Epidermal melanocyte (primary cell): ENCODE data around the gene RIMBP2.

Source experiments
- DNase-seq: peaks from one replicate; pipeline ENCODE4 v3.0.0; 2011; ENCODE audit warnings: low spot score; ENCODE audit not compliant: insufficient read length

Gene RIMBP2

DNA sequence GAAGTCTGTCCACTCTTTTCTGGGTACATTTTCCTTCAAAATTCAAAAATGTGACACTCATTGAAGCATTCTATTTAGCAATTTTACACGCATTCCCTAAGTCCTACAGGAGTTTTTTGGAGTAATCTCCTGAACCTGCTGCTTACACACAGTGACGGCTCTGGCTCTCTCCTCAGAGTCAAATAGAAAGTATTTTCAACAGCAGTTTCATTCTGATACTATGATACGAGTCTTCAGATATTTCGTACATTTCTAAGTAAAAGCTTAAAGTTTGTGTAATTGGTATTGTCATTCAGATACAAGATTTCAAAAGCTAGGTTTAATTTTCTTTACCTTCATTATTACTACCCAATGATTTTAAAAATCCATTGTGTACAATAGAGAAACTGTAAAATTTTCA, 342.0 kb downstream of the RIMBP2 start:
- no peak for DNase-seq

- no peak for DNase-seq
Measured at GRCh38 chr12:130372936-130373335, 343.2 kb downstream of the RIMBP2 start.

GRCh38 chr12:130371296-130371695, 344.8 kb downstream of the RIMBP2 start:
- DNase-seq = no peak

- DNase-seq = no peak
Measured at GRCh38 chr12:130369816-130370215, 346.3 kb downstream of the RIMBP2 start.

DNA sequence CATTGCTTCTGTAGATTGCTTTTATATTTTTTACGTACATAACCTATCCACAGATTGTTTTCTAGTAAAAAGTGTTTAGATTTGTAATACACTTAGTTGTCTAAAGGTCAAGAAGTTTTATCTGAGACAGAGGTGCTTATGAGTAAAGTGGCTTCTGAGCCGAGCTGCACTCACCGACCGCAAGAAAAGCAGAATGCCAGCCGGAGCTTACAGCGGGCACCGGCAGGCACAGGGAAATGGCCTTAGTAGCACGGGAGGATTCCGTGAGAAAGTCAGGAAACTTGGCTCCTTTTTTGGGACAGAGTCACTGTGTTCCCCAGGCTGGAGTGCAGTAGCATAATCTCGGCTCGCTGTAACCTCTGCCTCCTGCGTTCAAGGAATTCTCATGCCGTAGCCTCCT, 348.6 kb downstream of the RIMBP2 start:
- no peak for DNase-seq

DNA sequence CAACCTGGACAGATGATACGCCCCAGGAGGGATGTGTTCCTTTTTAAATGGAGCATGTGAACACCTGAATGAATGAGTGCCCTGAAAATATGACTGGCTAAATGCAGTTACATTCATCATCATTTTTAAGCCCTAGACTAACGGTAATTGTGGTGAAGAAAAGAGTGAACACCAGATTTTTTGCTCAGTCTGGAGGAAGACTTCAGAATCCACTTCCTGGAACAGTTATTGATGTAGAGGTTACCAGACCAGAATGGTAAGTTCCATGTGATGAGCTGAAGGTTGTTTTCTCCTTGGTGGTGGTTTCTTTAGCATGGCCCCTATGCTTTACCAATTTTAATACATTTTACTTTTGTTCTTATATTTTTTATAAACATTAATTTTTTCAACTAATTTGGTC, 349.1 kb downstream of the RIMBP2 start:
- no peak for DNase-seq

DNA sequence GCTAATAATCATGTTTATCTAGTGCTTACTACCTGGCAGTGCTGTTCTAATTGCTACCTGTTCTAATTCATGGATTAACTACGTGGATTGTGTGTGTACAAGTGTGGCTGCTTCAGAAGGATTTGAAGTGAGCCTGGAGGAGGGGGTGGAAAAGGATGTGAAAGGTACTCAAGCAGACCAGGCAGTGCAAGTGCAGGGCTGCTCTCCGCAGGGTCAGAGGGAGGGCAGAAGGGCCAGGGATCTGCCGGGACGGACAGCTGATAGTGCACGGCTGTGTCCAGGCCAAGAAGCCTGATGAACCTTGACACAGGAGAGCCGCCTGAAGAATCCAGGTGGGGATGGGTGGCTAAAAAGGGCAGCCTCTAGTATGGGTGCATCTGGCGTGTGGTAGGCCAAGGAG, 349.9 kb downstream of the RIMBP2 start:
- no peak for DNase-seq

DNA sequence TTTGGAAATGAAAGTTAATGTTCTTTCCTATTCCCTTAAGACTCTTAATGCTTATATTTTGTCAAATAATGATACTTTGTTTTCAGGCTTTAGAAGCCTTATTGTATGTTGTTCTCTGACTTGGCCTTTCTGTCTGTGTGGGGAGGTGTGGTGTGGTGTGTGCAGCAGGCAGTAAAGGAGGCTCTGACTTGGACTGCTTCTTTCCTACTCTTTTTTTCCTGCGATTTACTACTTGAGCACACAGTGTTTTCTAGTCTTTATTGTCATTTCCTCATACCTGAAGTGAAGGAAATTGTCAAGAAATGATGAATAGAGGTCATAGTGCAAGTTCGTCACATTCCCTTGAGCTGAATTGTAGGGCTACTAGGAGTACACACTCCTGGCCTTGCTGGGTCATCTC, 351.5 kb downstream of the RIMBP2 start:
- DNase-seq = no peak

GRCh38 chr12:130362060-130362459, 354.0 kb downstream of the RIMBP2 start:
- no peak for DNase-seq

DNA sequence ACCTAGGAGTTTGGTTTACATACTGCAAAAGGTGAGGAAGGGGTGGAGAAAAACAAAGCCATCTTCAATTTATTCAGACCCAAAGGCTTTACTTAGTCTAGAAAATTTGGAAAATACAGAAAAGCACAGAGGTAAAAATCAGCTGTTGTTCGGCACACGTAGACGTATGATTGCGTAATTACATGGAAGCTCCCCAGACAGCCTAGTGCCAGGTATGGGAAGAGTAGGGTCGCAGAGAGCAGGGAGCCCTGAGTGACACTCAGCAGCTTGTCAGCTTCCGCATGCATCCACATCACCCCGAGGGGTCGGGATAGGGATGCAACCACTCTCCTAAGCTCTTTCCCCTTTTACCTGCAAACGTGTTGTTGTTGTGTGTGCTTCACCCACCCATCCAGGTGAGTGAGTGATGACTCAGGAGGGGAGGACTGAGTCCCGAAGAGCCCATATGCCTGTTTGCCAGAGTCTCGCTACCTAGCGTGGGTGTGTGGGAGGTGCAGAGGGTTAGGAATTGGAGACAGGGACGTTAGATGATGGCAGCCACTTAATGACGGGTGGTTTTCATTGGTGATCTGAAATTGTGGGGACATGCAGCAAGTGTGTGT, 358.3 kb downstream of the RIMBP2 start:
- no peak for DNase-seq

GRCh38 chr12:130357241-130357640, 358.9 kb downstream of the RIMBP2 start:
- no peak for DNase-seq

GRCh38 chr12:130356222-130356621, 359.9 kb downstream of the RIMBP2 start:
- no peak for DNase-seq

DNA sequence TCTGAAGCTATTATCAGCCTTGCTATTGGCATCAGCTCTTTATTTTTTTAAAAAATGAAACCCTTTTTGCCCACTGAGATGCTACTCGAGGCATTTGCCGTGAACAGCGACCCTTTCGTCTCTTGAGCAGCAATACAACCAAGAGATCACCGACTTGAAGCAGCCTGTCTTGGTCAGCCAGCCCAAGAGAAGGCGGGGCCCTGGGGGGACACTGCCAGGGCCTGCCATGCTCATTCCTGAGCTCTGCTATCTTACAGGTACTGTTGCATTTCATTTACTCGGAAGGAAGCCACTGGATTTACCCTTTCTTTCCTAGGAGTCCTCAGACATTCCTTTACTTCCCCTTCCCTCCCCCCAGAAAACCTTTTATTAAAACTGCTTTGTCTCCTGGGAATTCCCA, 361.7 kb downstream of the RIMBP2 start:
- DNase-seq = no peak

DNA sequence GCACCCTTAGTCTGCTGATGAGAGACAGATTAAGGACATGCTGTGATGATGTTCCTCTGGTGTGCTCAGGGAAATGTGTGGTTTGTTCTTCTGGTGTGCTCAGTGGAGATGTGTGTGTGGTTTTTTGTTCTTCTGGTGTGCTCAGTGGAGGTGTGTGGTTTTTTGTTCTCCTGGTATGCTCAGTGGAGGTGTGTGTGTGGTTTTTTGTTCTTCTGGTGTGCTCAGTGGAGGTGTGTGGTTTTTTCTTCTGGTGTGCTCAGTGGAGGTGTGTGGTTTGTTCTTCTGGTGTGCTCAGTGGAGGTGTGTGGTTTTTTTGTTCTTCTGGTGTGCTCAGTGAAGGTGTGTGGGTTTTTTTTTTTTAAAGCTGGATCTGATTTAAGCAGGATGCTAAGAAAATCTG, 363.0 kb downstream of the RIMBP2 start:
- no peak for DNase-seq

DNA sequence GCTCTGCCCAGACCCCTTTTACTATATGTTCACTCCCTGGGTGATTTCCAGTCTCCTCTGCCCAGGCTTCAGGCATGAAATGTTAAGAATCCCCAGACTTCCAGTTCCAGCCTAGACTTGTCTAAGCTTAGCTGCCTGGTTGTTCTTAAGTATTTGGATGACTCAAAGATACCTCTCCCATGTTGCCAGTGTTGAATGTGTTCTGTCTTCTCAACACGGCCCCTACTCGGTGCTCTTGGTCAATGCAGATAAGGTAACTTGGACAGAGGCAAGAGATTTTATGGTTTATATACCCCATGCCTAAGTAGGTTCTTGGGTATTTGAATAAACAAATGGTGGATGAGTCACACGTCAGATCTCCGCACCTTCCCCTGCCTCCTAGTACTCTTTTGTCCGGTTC, 364.8 kb downstream of the RIMBP2 start:
- no peak for DNase-seq

DNA sequence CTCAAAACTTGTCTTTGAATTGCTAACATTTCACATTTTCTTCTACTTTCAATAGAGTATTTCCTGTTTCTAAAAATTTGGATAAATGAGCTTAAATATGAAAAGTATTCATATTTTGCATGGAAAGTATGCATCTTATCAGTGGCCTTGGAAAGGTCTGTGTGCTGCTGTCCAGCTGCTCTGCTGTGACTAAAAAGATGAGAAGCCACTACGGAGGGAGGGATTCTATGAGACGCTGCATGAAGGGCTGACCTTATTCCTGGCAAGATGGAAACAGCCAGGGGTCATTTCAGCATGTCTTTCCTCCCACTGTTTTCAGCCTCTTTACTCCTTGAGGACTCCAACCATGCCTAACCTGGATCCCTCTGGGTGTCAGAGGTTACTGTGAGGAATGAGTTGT, 365.4 kb downstream of the RIMBP2 start:
- DNase-seq = no peak

GRCh38 chr12:130347588-130347987, 368.5 kb downstream of the RIMBP2 start:
- no peak for DNase-seq
